GM21723 (cell line): ENCODE measurements around the gene SDF4.

Source experiments
- ATAC-seq: cut with Tn5 transposase; IDR thresholded peaks from one replicate; pipeline ENCODE4 v1.9.1; 2021; ENCODE audit warnings: mild to moderate bottlenecking, moderate library complexity; ENCODE audit not compliant: unreplicated experiment

SDF4 gene

GRCh38 chr1:1215080-1215676 is 16.6 kb downstream of the SDF4 start:
- ATAC-seq, result no peak

- no peak for ATAC-seq
Measured at GRCh38 chr1:1213345-1214265, 18.2 kb downstream of the SDF4 start, which contains the start of gene TNFRSF4. TSS of gene TNFRSF4 (minus strand) at chr1:1214153. CDS start at chr1:1214127, 26 bp downstream.

DNA sequence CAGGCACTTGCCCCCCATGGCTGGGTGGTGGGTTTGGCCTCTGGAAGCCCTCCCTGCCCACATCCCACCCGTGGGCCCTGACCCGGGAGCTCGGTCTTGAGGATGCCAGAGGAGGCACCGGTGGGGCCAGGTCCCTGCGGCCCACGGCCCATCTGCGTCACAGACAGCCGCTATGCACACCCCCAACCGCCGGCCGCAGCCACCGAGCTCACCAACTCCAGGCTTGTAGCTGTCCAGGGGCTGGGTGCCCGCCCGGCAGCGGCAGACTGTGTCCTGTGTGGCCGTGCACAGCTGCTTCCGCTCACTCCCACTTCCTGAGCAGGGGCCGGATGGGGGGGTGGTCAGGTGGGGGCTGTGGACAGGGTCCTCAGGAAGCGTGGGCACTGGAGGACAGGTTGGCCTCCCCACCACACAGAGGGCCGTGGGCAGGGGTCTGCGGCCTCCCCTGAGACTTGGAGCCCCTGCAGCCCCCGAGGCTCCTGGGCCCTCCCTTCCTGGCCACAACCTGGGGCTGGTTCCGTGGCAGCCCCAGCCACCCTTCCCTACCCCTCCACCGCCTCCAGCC is 18.9 kb downstream of the SDF4 start:
- no peak for ATAC-seq

DNA sequence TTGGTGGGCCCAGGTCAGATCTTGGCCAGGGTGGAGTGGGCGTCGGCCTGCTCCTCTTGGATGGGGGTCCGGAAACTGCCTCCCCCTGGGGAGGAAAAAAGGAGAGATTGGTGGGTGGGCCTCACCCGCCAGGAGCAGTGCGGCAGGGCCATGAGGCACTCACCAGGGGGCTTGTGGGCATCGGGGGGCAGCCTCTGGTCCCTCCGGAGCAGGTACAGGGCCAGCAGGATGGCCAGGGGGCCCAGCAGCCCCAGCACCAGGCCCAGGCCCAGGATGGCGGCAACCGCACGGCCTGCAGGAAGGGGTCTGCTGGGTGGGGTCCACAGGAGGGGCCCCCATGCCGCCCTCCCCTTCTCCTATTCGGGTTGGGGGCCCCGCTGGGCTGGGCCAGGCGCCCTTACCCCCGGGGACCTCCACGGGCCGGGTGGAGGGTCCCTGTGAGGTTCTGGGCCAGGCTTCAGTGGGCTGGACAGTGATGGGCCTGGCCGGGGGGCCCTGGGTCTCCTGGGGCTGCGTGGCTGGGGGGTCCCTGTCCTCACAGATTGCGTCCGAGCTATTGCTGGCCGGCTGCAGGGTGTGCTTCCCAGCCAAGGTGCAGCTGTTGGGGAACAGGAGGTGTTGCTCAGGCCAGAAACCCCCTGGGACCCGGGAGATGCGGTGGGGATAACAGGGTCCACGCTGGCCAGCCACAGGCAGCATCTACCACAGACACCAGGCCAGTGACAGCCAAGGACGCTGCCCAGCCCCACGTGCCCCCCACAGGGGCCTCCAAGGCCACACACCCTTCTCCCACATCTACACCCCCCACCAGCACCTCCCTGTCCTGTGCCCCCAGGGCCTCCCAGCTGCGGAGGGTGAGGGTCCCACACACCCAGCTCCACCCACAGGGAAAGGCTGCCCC is 20.0 kb downstream of the SDF4 start:
- no peak for ATAC-seq

- no peak for ATAC-seq
Measured at GRCh38 chr1:1210726-1211540, 20.9 kb downstream of the SDF4 start.

DNA sequence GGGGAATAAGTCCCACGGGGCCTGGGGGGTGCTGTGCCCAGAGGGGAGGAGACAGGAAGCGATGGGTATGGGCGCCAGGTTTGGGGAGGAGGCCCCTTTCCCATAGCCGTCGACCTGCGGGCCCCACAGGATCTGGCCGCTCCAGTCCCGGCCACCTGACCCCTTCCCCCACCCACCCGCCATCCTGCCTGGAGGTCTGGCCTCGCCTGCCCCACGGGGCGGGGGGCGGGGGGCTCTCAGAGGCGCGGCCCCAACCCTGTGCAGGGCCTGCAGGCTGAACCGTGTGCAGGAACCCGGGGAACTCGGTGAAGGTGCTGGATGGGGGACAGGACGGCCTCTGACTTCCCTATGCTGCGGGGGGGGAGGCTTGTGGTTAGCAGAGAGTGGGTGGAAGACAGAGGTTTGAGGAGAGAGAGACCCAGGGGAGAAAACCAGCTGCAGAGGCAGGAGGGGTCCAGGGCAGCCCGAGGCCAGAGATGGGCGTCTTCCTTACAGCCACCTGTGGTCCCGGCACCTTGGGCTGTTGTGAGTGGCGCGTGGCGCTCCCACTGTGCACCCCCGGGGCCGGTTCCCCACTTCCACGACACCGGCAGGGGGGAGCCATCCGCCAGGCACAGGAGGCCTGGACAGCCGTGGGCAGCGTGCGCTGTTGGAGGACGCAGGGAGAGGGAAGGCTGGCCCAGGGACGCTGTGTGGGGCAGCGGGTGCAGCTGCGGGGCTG is 22.9 kb downstream of the SDF4 start:
- ATAC-seq, result no peak

- no peak for ATAC-seq
Measured at GRCh38 chr1:1207571-1207892, 24.3 kb downstream of the SDF4 start.

DNA sequence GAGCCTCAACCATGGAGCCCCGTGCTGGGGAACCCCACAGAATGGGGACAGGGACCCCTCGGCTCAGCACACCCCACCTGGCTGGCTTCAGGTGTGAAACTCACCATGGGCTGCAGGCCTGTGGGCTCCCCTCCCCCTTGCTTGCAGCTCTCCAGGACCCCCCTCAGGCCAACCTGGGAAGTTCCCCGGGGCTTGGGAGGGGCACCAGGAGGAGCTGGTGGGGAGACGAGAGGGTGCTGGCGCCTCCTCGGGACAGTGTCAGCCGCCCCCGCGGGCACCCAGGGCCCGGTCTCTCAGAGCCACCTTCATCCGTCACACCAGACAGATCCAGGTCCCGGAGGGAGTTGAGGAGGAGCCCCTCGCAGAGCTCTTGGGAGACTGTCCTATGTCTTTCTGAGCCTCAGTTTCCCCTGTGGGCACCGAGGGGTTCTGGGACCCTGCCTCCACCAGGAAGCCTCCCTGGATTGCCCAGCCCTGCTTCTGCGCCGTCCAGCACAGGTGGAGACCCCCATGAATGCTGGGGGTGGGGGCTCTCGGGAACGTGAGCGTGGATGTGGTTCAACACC is 24.8 kb downstream of the SDF4 start:
- ATAC-seq, result no peak

- ATAC-seq, result no peak
Measured at GRCh38 chr1:1206376-1206965, 25.3 kb downstream of the SDF4 start, which contains the start of gene TNFRSF18. TSS of gene TNFRSF18 (minus strand) at chr1:1206592. CDS start at chr1:1206571, 21 bp downstream.

GRCh38 chr1:1205769-1206375 is 25.9 kb downstream of the SDF4 start:
- no peak for ATAC-seq

- ATAC-seq, result no peak
Measured at GRCh38 chr1:1204998-1205768, 26.6 kb downstream of the SDF4 start.

GRCh38 chr1:1204425-1204920 is 27.3 kb downstream of the SDF4 start:
- ATAC-seq, result no peak

DNA sequence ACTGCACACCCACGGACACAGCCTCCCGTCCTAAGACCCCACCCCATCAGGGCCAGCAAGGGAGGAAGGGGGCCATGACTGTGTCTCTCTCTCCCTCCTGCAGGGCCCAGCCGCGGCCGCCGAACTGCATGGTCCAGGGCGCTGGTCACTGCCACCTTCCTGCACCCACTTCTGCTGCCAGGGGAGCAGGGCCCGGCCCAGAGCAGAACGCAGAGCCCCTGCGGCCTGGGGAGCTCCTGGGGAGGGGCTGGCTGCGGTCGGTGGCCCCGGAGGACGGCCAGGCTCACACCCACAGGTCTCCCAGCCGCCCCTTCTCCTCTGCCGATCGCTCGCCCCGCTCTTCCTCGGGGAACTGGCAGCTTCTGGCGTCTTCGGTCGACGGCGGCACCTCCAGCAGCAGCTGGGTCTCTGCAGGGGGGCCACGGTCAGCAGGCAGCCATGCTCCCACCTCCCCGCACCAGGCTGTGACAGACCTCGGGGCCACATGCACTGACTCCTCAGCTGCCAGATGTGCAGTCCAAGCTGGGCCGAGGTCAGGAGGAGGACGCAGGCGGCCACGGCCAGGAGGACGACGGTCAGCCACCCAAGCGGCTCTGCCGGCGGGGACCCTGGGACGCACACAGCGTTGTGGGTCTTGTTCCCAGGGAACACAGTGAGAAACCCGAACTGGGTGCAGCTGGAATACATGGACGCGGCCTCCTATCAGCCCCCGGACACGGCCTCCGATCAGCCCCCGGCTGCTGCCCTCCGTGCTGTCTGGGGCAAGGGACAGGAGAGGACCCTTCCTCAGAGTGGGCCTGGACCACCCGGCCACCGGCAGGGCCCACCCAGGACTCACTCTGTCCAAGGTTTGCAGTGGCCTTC is 28.0 kb downstream of the SDF4 start:
- ATAC-seq, result no peak

GRCh38 chr1:1202831-1203560 is 28.8 kb downstream of the SDF4 start:
- no peak for ATAC-seq

DNA sequence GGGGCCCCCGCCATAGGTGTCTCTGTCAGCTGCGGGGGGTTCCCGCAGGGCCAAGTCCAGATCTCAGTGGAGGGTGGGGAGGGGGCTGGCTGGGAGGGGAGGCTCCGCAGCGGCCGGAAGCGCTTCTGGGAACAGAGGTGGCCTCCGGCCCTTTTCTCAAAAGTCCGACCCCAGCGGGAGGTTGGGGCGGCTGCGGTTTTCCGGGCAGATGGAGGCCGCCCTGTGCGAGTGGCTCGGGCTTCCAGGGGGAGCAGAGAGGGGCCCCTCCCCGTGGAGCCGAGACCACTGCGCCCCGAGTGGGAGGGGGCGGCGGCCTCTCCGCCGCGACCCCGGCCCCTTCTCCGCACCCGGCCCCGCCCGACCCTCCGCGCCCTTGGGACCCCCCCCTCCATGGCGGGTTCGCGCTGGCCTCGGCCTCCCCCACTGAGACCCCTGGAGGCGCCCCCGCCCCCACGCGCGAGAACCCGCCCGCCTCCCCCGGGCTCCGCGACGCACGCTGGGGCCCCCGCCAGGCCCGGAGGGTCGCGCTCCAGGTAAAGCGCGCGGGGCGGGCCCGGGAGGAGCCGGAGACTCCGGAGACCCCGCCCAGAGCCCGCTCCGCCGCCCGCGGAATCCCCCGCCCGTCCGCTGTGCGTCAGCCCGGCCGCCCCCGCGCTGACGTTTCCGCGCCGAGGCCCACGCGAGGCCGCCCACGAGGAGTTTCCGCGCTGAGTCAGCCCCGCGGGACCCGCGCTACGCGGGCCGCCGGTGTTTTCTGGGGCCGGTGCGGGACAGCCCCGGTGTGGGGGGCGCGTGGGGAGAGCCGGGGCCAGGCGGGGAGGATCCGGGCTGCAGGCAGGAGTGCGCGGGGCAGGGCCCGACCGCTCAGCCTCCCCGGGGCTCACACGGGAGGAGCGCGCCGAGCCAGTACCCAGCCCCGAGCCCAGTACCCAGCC is 30.7 kb downstream of the SDF4 start:
- no peak for ATAC-seq
